Suppressor macrophage treated with lipopolysaccharide for 1 hour (primary cell): Measurements from ENCODE around the gene RAB40B.

ENCODE experiments used
- DNase-seq, 3 donors: peaks; one replicate each; pipeline ENCODE4 v3.0.0-alpha.2; 2020 to 2022

RAB40B gene

DNA sequence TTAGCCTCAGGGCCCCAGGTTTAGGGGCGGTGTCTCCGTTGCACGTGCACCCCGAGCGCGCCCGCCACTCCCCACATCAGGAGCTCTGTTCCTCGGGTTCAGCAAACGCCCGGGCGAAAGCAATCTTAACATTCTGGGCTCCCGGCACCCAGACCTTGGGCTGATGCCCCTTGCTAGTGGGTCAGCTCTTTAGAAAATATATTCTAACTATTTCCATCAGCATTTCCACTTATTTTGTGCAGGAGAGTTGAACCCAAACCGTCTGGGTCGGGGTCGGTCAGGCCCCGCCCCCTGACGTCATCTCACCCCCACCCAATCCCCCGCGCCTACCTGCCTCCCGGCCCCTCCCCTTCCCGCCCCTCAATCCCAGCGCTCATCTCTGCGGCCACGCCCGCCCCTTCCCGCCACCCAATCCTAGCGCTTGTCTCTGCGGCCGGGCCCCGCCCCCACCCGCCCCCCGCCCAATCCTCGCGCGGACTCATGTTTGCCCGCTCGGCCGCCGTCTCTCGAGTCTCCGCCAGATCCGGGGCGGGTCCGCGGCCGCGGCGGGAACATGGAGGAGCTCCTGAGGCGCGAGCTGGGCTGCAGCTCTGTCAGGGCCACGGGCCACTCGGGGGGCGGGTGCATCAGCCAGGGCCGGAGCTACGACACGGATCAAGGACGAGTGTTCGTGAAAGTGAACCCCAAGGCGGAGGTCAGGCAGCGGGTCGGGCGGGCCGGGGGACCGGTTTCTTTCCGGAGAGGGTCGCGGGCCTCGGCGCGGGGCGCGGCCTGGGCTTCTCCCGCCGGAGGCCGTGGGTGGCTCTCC, 17.9 kb upstream of the RAB40B start, which contains the start of gene FN3KRP:
Gene FN3KRP (plus strand): TSS at position 504 of the 808 bp plus-strand sequence. CDS start 50 bp downstream, at position 554.
- DNase-seq = peak; percentile 96 to 98 (median 96)

DNA sequence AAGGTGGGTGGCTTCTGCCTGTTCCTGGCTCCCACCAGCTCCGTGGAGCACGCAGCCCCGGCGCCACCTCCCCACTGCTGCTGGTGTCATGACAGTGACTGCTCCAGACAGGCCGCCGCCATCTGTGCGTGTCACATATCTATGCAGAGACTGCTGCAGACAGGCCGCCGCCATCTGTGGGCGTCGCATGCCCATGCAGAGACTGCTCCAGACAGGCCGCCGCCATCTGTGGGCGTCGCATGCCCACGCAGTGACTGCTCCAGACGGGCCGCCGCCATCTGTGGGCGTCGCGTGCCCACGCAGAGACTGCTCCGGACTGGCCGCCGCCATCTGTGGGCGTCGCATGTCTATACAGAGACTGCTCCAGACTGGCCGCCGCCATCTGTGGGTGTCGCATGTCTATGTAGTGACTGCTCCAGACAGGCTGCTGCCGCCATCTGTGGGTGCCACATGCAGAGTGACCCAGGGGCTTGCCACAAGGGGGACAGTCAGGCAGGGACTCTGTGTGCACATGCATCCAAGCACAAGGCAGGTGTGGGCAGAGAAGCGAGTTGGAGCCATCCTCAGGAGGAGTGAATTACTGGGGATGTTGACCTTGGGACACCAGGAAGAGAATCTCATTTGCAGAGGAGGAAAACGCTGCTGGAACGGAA, 14.7 kb upstream of the RAB40B start:
- peak in 1 of 3 donors; percentile 14 for DNase-seq

DNA sequence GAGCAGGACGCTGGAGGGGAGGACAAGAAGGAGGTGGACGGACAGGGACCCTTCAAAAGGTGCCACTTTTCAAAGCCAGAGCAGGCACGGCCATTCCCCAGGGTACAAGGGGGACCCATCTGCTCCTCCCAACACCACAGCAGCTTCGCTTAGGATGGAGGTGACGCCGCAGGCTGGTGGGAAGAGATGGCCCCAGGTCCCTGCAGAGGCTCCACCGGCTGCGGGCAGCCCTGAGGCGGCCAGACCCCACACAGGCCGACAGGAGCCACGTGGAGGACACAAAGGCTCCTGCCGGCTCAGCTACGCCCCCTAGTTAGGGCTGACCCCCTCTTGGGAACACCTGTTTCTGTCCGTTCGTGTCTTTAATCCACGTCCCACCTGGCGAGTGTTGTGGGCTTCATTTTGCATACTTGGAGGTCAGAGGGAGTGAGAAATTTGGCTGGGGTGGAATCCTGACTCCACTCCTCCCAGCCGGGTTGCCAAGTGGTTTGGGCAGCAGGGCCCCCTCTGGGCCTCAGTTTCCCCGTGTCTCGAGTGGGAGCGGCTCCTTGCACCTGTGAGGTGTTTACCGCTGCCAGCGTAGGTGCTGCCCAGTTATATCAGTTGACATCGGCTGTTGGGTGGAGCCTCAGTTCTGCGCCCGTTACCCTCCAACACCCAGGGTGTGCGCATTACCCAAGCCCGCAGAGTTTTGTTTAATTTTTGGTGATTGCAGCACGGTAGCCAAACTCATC, 12.2 kb upstream of the RAB40B start:
- peak in 1 of 3 donors; percentile 14 for DNase-seq

DNA sequence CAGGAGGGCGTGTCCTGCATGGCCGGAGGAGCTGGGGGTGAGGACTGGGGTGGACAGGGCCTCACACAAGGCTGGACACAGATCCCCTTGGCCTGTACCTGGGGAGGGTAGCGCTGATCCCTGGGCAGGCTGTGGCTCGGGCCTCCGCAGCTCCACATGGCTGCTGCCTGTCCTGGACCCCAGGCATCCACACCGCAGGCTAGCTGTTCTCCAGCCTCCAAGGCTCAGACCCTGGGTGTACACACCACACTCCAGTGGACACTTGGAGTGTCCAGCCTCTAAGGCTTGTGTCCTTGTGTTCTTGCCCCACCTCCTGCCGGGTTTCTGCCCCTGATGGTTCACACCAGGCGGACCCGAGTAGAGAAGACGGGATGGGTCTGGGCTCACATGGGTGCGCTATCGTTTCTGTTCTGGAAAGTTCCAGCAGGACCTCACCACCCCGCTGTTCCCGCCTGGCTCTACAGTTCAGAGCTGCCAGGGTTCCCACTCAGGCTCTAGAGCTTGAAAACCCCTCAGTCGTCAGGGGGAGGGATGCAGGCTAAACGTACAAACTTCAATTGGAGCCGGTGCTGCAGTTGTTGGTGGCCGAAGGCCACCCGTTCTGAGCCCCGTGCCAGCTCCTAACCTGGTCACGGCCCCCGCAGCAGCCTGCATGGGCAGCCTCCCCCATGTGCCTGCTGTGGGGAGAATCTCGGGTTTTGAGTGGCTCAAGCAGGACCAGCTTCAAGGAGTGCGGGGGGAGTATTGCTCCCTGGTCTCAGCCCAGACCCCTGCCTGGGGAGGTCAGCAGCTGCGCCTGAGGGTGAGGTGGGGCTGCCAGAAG, 11.4 kb upstream of the RAB40B start:
- peak in 1 of 3 donors; percentile 11 for DNase-seq

DNA sequence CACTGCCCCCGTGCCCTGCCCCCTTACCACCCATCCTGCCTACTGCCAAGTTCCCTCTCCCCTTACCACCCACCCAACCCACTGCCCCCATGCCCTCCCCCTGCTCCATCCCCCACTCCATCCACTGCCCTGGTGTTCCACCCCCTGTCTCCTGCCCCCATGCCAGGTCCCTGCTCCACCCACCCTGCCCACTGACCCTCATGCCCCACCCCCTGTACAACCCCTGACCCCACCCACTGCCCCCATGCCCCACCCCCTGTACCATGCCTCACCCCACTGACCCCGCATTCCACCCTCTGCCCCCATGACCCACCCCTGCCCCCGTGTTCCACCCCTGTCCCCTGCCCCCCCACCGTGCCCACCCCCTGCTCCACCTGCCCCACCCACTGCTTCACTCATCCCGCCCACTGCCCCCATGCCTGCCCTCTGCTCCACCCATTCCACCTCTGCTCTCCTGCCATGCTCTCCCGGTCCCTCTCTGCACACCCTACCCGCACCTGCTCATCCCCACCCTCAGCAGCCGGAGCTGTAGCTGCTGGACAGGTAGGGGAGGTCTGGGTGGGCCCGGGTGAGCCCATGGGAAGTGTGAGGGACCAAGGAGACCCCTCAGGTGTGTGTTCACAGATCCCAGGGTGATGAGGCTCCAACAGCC, 10.7 kb upstream of the RAB40B start:
- no peak for DNase-seq

DNA sequence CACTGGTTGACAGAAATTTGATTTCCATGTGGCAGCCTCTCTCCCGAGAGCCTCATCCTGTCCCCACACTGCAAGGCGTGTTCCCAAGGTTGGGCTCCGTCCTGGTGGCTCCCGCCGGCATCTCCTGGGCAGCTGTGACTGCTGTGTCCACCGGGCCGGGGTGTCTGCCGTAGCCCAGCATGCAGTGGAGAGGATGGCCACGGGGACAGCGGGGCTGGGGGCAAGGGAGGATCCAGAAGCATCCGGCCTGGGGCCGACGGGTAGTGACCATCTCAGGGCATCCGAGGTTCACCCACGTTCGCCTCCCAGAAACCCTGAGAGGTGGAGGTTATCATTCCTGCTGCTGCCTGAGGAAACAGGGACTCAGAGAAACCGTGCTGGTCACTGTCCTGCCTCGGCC, 7.3 kb upstream of the RAB40B start:
- DNase-seq = no peak

DNA sequence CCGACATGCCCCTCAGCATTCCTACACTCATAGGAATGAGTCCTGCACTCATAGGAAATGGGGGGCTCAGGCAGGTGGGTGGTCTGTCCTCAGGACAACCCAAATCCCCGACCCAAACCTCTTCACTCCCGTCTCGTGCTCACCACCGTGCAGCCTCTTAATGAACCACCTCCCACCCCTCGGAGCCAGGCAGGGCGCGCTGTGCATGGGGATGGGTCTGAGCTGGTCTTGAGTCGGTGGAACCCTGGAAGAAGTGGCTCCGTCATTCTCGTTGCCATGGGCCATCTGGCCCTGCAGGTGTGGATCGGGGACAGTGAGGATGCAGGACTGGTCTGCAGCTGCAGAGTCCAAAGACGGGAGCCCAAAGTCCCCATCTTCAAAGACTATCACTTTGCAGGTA, 6.4 kb upstream of the RAB40B start:
- DNase-seq = no peak

DNA sequence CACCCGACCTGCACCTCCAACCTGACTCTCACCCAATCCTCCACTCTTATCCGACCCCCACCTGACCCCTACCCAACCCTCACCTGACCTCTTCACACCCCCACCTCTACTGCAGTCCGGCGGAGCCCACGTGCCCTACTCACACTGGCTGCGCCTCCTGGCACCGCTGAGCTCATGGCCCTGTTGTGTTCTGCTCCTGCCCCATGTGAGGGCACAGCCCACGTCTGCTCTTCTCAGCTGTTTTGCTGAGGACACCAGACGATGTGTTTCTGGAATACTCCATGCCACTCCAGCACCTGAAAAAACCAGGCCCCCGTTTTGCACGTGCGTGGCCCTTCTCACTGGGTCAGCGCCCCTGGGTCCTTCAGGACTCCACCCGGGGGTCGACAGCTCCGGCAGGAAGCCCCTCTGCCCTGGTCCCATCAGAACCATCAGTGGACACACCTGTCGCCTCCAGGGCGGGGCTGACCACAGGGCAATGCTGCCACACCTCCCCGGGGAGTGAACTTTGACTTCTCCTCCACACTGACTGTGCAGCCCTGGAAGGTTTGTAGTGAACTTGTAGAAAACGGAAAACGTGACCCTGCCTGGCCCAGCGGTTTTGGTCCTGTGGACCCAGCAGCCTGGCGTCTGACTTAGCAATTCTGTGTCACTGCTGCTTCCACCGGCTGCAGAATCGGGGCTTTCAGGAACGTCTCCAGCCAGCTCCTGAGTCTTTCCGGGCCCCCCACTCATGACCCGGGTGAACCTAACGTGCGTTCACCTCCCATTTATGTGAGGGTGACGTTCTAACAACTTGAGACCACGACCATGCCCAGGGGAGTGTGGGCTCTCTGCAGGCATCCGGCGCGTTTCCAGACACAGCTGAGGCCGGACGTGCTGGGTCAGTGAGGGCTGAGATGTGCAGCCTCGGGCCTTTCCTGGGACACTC, 5.7 kb upstream of the RAB40B start:
- DNase-seq = peak in 1 of 3 donors; percentile 16

DNA sequence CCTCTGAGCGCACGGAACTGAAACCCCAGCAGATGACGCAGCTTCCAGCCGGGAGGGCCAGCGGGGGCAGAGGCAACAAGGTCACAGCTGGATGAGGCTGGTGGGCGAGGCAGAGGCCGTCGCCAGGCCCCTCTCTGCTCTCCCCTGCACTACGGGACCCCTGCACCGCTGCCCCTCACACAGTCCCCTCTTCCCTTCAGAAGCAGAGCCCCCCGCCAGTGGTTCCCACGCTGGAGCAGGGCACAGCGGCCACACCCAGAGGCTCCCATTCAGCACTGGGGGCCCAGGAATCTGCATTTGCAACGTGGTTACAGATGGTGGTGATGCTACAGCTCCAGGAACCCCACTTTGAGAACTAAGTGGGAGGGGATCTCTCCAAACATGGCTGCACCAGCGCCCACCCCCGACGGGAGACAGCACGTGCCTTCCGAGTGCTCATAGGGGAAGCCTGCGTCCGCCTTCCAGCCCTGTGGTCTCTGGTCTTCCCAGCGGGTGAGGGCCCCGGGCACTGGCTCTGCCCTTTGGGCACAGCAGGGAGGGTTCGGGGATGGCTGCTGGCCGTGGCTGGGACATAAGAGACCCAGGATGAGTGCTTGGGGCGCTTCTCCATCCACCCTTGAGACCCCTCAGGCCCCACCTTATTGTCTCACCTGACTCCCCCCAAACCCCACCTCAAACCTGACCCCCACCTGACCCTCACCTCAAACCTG, 4.7 kb upstream of the RAB40B start:
- no peak for DNase-seq

DNA sequence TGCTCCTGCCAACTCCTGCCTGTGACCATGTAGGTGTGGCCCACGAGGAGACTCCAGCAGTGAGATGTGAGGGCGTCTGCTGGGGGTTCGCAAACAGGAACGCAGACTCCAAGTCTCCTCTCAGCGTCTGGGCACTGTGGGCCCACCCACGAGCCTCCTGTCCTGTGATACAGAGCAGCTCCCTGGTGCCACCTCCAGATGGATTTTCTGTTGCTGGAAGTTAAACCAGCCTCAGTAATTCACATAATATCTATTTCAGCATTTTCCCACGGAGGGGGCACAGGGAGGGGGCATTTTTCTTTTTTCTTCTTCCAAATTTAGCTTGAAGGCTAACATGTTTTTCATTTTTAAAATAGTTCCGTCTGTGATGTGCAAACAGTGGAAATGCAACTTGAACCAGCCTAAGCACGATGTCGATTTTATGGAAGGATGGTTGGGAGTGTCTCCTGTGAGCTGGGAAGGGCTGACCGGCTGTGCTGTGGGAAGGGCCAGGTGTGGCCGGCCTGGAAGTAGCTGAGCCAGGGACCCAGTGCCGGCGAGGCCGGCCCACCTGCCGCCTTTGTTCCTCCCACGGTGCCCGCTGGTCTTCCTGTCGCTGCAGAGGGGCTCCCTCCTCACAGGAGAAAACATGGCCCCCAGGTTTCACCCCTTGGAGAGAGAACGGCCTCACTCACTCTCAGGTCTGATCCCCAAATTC, 3.9 kb upstream of the RAB40B start:
- DNase-seq = no peak

DNA sequence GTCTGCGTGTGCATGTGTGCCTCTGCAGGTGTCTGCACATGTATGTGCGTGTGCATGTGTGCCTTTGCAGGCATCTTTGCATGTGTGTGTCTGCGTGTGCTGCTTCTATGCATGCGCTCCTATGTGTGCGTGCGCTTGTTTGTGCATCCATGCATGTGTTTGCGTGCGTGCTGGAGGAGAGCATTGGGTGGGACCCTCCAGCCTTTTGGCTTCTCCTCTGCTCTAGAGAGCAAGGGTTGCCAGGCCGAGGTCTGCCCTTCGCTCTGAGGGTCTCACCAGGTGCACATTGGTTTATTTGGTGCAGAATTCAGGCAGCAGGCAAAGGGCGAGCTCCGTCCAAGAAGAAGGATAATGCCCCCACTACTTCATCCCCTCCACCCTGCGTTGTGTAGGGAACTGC, 1.1 kb upstream of the RAB40B start:
- DNase-seq = no peak

DNA sequence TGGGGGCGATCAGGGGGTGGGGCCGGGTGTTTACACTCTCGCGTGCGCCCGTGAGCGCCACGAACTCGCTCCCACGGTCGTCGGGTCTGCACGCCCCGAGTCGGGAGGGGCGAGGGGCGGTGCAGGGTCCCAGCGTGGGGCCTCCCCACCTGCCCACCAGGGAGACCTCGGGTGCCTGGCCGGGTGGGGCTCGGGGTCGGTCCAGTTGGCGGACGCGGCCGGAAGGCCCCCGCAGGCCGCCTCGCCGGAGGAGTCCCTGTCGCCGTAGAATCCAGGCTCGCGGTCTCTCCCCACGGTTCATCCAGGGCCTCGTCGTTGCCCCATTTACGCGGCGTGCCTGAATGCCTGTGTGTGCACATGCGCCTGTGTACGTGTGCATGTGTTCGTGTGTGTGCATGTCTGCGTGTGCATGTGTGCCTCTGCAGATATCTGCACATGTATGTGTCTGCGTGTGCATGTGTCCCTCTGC, 510 bp upstream of the RAB40B start:
- no peak for DNase-seq

DNA sequence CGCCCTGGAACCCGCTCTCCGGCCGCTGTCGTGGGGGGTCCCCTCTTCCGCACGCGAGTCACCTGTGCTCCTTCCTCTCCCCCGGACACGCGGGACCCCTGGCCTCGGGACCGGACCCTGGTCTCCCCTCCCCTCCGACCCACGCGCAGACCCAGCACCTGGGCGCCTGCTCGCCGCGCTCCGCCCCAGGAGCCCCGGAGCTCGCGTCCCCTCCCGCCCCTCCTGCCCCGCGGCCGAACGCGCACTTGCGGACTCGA, 762 bp downstream of the RAB40B start:
- DNase-seq = no peak

DNA sequence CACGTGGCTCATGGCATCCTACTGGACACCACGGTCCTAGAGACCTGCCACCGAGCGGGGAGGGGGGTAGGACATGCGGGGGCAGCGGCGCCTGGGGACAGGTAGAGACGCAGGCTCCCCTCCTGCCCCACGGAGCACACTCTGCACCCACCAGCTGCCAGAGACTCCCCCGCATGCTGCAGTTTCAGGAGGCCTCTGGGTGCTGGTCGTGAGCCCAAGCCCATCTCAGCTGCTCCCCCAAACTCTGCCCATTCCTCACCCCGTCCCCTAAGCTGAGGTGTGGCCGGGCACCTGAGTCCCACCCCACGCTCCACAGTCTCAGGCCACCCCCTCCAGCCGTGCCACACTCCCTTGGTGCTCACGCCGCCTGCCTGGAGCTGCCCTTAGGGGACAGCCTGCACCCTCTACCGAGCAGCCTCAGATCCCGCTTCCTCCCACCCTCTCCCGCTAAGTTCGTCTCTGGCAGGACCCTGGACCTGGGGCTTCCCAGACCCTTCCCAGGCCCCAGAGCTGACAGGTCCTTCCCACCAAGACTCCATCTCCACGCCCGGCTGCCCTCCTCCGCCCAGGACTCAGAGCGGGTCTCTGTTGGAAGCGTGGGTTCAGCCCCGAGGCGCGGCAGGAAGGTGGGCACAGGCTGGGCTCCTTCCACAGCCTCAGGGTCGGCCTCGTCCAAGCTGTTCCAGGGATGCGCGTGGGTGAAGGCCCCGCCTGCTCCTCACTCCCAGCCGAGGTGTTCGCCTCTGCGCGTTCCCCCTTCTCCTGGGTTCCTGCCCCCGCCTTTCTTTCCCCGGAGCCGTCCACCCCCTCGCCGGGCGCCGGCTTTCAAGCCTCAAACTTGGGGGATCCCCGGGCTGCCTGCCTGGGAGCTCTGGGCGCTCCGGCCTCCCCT, 1.3 kb downstream of the RAB40B start:
- peak; percentile 20 to 62 (median 30) for DNase-seq

DNA sequence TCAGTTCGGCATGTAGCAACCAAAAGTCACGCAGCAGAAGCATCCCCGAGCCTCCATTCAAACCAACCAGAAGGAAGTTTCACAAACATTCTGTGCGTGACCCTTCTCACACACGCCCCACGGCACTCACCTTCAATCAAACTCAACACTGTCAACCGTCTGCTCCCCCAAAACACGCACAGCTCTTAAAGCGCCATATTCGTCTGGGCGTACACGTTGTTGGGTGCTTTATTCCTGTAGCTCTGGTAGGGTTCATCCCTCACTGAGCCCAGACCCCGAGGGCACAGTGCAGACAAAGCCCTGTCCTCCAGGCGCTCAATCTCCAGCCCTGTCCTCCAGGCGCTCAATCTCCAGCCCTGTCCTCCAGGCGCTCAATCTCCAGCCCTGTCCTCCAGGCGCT, 2.2 kb downstream of the RAB40B start:
- DNase-seq = peak in 1 of 3 donors; percentile 9

DNA sequence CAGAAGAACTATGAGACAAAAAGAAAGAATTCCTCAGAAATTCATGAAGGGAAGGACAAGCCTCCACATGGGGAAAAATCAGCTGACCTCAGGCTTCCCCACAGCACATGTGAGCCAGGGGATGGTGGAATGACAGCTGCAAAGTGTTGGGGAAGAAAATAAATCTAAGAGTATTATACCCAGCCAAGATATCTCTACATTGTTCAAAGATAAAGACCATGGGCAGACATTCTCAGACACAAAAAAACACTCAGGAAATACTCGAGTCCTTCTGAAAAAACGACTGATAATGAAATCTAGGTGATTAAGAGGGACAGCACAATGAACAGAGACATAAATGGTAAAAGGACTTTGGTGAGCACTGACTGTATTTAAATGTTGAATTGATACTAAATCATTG, 3.9 kb downstream of the RAB40B start:
- no peak for DNase-seq

DNA sequence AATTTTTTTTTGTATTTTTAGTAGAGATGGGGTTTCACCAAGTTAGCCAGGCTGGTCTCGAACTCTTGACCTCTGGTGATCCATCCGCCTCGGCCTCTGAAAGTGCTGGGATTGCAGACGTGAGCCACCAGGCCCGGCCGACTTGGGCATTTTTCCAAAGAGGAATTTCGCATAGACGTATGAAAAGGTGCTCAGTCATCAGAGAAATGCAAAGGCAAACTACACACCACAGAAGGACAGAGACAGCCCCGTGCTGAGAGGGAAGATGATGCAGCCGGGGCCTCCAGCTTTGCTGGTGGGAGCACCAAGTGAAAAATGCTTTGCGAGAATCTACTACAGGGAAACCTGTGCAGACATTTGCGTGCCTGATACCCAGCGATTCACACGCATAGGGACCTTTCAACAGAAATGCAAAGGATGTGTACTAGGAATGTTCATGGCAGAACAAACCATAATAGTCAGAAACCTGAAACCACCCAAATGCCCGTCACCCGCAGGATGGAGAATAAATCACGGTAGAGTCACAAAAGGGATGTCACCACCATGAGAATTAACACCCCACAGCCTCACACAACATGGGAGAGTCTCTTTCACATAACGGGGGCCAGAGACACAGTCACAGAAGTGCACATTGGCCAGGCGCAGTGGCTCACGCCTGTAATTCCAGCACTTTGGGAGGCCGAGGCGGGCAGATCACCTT, 5.2 kb downstream of the RAB40B start:
- no peak for DNase-seq

DNA sequence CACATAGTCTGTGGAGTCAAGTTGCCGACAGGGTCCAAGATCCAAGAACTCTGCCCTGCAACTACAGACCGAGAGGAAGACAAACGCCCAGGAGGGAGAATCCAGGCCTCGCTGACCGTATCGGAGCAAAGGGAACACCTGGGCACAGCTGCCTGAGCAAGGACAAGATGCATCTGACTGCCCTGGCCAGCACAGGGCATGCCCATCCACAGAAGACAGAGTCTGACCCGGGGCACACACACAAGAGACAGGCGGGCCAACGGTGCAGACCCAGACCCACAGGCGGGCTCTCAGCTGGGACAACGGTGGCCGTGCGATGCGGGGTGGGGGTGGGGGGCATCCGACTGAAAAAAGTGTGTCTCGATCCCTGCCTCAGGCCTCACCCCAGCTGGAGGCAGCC, 6.2 kb downstream of the RAB40B start:
- no peak for DNase-seq
